ENCODE measurements around the gene UBIAD1.

UBIAD1 gene

DNA sequence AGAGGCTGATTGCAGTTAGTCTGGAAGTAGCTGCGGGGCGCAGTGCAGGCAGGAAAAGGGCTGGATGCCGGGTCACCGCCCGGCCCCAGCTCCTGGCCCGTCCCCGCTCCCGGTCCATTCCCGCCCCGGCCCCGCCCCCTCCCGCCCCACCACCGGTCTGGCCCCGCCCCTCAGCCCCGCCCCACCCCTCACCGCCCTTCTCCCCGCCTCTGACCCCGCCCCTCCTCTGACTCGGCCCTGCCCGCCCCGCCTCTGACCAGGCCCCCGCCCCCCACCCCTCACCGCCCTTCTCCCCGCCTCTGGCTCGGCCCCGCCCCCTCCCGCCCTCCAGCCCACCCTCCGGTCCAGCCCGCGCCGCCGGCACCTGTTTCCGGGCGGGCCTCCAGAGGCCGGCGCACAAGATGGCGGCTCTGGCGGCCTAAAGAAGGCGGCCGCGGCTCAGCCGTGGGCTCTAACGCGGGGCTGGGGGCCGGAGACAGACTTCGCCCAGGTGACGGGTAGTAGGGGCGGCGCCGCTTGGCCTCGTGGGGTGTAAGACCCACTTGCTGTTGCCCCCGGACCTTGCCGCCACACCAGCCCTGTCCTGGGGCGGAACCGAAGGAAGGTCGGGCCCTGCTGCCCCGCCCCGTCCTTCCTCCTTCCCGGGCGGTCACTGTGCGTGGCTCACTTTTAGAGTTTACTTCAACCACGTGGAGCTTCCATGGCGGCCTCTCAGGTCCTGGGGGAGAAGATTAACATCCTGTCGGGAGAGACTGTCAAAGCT is at the start of gene UBIAD1:
Gene UBIAD1, plus strand, starts transcription at position 367 of the 763 bp plus-strand sequence. Its CDS starts 334 bp downstream, at position 701.
- Histone ChIP-seq H3K27ac (ENCODE audit: low read depth, low read length) (peak within 1 kb of the TSS; percentile 96), H3K4me3 (ENCODE audit: low read length) (peak within 1 kb of the TSS; percentile 98), H3K4me1 (ENCODE audit: control insufficient read depth, insufficient read depth, low read length) (peaks cover 7% of the 10 kb centered on the region), H3K36me3 (ENCODE audit: control insufficient read depth, insufficient read depth, low read length) (no peaks in the 10 kb centered on the region), H3K27me3 (ENCODE audit: control insufficient read depth, insufficient read depth, low read length) (no peaks in the 10 kb centered on the region), H3K9ac (ENCODE audit: low read length) (peak within 1 kb of the TSS; percentile 76)

- H3K4me3 ChIP-seq (ENCODE audit: low read length): no peak overlapping the region
- peaks cover 34% of the 10 kb centered on the region for H3K36me3 ChIP-seq (ENCODE audit: control insufficient read depth, insufficient read depth, low read length)
- no peaks in the 10 kb centered on the region for H3K4me1 ChIP-seq (ENCODE audit: control insufficient read depth, insufficient read depth, low read length)
- H3K27ac ChIP-seq (ENCODE audit: low read depth, low read length): no peak overlapping the region
- no peak overlapping the region for H3K9ac ChIP-seq (ENCODE audit: low read length)
- no peaks in the 10 kb centered on the region for H3K27me3 ChIP-seq (ENCODE audit: control insufficient read depth, insufficient read depth, low read length)
Observed at GRCh38 chr1:11227106-11228077, 45.6 kb upstream of the UBIAD1 start.

DNA sequence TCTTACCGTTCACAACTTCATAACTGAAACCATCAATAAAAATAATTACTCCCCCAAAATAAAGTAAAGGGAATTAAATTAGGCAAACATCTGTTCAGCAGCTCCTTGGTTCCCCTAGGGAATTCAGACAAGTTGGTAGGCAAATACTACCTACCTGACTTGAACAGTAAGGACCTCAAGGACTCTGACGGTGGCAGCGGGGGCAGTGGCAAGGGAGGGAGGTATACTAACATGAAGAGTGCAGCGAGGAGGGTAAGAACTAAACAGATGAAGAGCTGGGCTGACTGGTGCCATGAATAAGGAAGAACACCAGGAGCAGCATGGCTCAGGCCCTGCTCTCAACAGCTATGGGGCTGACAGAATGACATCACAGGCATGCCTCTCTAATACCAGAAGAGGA is 43.8 kb upstream of the UBIAD1 start:
- H3K4me1 ChIP-seq (ENCODE audit: control insufficient read depth, insufficient read depth, low read length): no peaks in the 10 kb centered on the region
- no peaks in the 10 kb centered on the region for H3K27me3 ChIP-seq (ENCODE audit: control insufficient read depth, insufficient read depth, low read length)
- no peak overlapping the region for H3K9ac ChIP-seq (ENCODE audit: low read length)
- H3K4me3 ChIP-seq (ENCODE audit: low read length): no peak overlapping the region
- peaks cover 44% of the 10 kb centered on the region for H3K36me3 ChIP-seq (ENCODE audit: control insufficient read depth, insufficient read depth, low read length)
- H3K27ac ChIP-seq (ENCODE audit: low read depth, low read length): no peak overlapping the region

DNA sequence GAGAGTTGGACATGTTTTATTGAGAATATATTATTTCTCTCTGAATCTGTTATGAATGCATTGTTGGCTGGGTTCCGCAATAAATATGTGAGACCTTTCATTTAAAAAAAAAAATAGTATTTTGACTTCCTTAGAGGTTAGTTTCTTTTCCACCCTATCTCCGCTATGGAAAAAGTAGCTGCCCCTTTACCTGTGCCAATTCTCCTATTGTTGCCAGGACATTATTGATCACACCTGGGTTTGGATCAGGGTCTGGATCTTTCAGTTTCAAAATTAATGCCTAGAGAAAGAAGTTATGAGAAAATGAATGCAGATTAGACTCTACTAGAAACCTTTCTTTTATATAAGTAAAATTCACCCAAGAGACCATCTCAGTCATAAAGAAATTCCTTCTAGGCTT is 39.8 kb upstream of the UBIAD1 start:
- Histone ChIP-seq H3K4me3 (ENCODE audit: low read length) (no peak overlapping the region), H3K36me3 (ENCODE audit: control insufficient read depth, insufficient read depth, low read length) (peaks cover 61% of the 10 kb centered on the region), H3K9ac (ENCODE audit: low read length) (no peak overlapping the region), H3K27ac (ENCODE audit: low read depth, low read length) (no peak overlapping the region), H3K27me3 (ENCODE audit: control insufficient read depth, insufficient read depth, low read length) (no peaks in the 10 kb centered on the region), H3K4me1 (ENCODE audit: control insufficient read depth, insufficient read depth, low read length) (no peaks in the 10 kb centered on the region)

DNA sequence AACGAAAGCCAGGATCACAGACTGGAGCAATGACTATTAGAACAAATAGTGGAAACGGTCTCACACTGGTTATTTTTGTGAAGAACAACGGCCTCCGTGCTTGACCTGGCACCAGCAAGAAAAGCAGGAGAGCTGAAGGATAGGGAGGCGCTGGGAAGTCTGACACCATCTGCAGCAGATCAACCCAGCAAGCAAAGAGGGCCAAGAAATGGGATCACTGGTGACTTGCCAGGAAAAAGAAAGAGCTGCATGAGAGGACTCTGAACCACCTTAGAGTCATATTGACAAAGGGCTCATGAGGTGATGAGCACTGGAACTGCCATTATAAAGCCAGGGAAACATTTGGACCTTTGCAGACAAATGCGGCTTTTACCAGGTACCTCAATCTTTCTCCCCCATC is 35.6 kb upstream of the UBIAD1 start:
- H3K36me3 ChIP-seq (ENCODE audit: control insufficient read depth, insufficient read depth, low read length): peaks cover 50% of the 10 kb centered on the region
- H3K4me3 ChIP-seq (ENCODE audit: low read length): no peak overlapping the region
- no peaks in the 10 kb centered on the region for H3K4me1 ChIP-seq (ENCODE audit: control insufficient read depth, insufficient read depth, low read length)
- no peaks in the 10 kb centered on the region for H3K27me3 ChIP-seq (ENCODE audit: control insufficient read depth, insufficient read depth, low read length)
- no peak overlapping the region for H3K27ac ChIP-seq (ENCODE audit: low read depth, low read length)
- no peak overlapping the region for H3K9ac ChIP-seq (ENCODE audit: low read length)

- Histone ChIP-seq H3K4me3 (ENCODE audit: low read length) (no peak overlapping the region), H3K4me1 (ENCODE audit: control insufficient read depth, insufficient read depth, low read length) (no peaks in the 10 kb centered on the region), H3K36me3 (ENCODE audit: control insufficient read depth, insufficient read depth, low read length) (peaks cover 48% of the 10 kb centered on the region), H3K27ac (ENCODE audit: low read depth, low read length) (no peak overlapping the region), H3K27me3 (ENCODE audit: control insufficient read depth, insufficient read depth, low read length) (no peaks in the 10 kb centered on the region), H3K9ac (ENCODE audit: low read length) (no peak overlapping the region)
Observed at GRCh38 chr1:11238311-11238710, 34.7 kb upstream of the UBIAD1 start.

DNA sequence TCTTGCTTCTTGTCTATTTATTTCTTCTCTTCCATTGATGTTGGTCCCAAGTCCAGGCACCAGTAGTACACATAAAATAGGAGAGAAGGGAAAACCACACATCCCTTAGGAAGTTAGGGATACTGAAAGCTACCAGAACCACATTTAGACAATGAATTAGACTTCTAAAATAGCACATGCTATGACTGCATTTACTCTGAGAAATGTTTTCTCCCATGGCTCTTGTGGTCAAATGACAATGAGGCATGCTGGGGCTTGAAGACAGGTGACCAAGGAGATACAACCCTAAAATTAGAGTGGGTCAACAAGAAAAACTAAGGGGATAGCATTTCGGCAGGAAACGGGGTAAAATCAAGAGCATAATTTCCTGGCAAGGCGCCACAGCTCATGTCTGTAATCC is 27.8 kb upstream of the UBIAD1 start:
- no peaks in the 10 kb centered on the region for H3K4me1 ChIP-seq (ENCODE audit: control insufficient read depth, insufficient read depth, low read length)
- H3K27me3 ChIP-seq (ENCODE audit: control insufficient read depth, insufficient read depth, low read length): no peaks in the 10 kb centered on the region
- no peak overlapping the region for H3K9ac ChIP-seq (ENCODE audit: low read length)
- peaks cover 30% of the 10 kb centered on the region for H3K36me3 ChIP-seq (ENCODE audit: control insufficient read depth, insufficient read depth, low read length)
- H3K4me3 ChIP-seq (ENCODE audit: low read length): no peak overlapping the region
- no peak overlapping the region for H3K27ac ChIP-seq (ENCODE audit: low read depth, low read length)

DNA sequence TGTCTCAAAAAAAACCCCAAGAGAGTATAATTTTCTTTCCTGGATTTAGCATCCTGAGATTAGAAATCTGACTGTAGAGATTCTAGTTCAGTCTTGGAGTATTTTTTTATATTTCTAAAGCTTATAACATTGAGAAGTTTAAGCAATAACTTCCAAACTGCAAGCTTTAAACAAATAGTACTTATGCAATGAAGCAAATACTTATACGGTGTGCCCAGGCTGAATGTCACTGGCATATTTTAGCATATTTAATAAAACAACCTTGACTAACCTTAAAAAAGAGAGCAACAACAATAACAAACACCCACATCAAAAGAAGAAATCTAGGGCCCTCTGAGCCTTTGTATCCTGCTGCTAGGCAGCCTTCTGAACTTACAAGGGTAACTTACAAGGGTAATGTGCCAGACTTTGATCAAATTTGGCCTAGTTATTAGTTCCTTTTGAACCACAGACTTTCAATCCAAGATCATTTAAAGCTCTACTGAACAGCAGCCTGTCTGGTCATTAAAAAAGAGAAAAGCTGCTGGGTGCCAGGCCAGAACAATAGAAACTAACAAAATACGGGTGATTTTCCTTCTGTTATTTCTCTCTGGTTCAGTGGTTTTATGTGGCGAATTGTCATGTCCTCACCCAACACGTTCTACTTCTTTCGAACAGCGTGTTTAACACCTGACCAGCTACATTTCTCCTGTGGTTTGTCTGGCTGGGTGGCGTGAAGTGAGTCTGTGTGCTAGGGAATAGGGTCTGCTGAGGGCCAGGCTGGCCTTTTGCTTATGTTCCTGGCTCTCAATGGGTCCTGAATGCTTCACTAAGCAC is 26.9 kb upstream of the UBIAD1 start:
- Histone ChIP-seq H3K4me1 (ENCODE audit: control insufficient read depth, insufficient read depth, low read length) (no peaks in the 10 kb centered on the region), H3K27ac (ENCODE audit: low read depth, low read length) (no peak overlapping the region), H3K4me3 (ENCODE audit: low read length) (no peak overlapping the region), H3K27me3 (ENCODE audit: control insufficient read depth, insufficient read depth, low read length) (no peaks in the 10 kb centered on the region), H3K36me3 (ENCODE audit: control insufficient read depth, insufficient read depth, low read length) (peaks cover 27% of the 10 kb centered on the region), H3K9ac (ENCODE audit: low read length) (no peak overlapping the region)

DNA sequence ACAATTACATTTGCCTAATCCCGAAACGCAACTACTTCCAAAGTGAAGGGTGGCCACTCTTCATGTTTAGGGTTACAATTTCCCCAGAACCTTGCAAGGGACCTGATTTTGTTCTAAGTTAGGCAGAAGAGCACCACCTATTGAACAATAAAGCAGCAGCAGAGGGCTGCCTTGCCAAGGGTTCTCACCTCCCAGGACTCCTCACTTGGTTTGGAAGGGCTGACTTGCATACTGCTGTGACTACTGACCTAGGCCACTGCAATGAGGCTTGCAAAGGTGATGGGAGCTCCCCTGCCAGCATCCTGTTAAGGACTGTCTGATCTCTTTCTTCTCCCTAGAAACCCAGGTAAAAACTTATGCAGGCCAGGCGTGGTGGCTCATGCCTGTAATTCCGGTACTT is 24.8 kb upstream of the UBIAD1 start:
- Histone ChIP-seq H3K4me3 (ENCODE audit: low read length) (no peak overlapping the region), H3K9ac (ENCODE audit: low read length) (no peak overlapping the region), H3K27ac (ENCODE audit: low read depth, low read length) (no peak overlapping the region), H3K27me3 (ENCODE audit: control insufficient read depth, insufficient read depth, low read length) (no peaks in the 10 kb centered on the region), H3K4me1 (ENCODE audit: control insufficient read depth, insufficient read depth, low read length) (no peaks in the 10 kb centered on the region), H3K36me3 (ENCODE audit: control insufficient read depth, insufficient read depth, low read length) (peaks cover 32% of the 10 kb centered on the region)

DNA sequence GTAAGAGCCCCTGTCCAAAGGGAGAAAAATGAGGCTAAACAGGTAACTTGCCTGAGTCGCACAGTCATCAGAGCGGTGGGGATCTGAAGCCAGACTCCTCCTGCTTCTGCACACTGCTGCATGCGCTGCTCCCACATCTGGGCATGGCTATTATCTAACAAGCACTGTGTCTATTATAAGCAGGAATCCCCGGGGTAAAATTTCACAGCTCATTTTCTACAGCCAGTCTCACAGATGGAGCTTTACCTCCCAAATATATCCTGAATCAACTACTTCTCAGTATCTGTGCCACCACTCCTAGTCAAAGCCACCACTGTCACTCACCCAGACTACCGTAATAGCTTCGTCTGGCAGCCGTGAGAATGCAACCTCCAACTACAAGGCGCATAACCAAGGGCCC is 20.5 kb upstream of the UBIAD1 start:
- Histone ChIP-seq H3K36me3 (ENCODE audit: control insufficient read depth, insufficient read depth, low read length) (peaks cover 42% of the 10 kb centered on the region), H3K27ac (ENCODE audit: low read depth, low read length) (no peak overlapping the region), H3K4me3 (ENCODE audit: low read length) (no peak overlapping the region), H3K27me3 (ENCODE audit: control insufficient read depth, insufficient read depth, low read length) (no peaks in the 10 kb centered on the region), H3K9ac (ENCODE audit: low read length) (no peak overlapping the region), H3K4me1 (ENCODE audit: control insufficient read depth, insufficient read depth, low read length) (no peaks in the 10 kb centered on the region)

- no peaks in the 10 kb centered on the region for H3K4me1 ChIP-seq (ENCODE audit: control insufficient read depth, insufficient read depth, low read length)
- H3K9ac ChIP-seq (ENCODE audit: low read length): no peak overlapping the region
- peaks cover 35% of the 10 kb centered on the region for H3K36me3 ChIP-seq (ENCODE audit: control insufficient read depth, insufficient read depth, low read length)
- no peak overlapping the region for H3K27ac ChIP-seq (ENCODE audit: low read depth, low read length)
- no peaks in the 10 kb centered on the region for H3K27me3 ChIP-seq (ENCODE audit: control insufficient read depth, insufficient read depth, low read length)
- H3K4me3 ChIP-seq (ENCODE audit: low read length): no peak overlapping the region
Observed at GRCh38 chr1:11253226-11253625, 19.8 kb upstream of the UBIAD1 start.

DNA sequence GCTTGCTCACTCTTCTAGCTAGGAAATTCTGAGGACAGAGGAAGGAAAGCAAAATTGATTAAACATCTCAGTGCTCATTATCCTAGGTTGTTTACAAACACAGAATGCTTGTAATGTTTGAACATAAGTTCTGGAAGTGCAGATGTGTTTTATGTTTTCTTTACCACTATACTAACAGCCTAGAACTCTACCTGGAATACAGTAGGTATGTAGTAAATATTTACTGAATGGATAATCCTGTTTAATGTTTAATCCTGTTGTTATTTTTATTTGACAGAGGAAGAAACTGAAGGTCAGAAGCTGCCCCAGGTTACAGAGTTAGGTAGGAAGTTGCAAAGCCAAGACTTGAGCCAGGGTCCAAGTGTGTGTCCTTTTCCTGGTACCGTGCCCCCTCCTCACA is 16.7 kb upstream of the UBIAD1 start:
- Histone ChIP-seq H3K4me1 (ENCODE audit: control insufficient read depth, insufficient read depth, low read length) (no peaks in the 10 kb centered on the region), H3K9ac (ENCODE audit: low read length) (no peak overlapping the region), H3K27ac (ENCODE audit: low read depth, low read length) (no peak overlapping the region), H3K4me3 (ENCODE audit: low read length) (no peak overlapping the region), H3K36me3 (ENCODE audit: control insufficient read depth, insufficient read depth, low read length) (peaks cover 39% of the 10 kb centered on the region), H3K27me3 (ENCODE audit: control insufficient read depth, insufficient read depth, low read length) (no peaks in the 10 kb centered on the region)

Measured in rectal smooth muscle tissue (tissue), 1 donor.